ENCODE measurements around the gene TLR5.
"Not testable (repeated sequence)": the region's sequence is repeated elsewhere in the genome, so short reads cannot be mapped to it uniquely, and the experiment has no call there.

Gene TLR5

DNA sequence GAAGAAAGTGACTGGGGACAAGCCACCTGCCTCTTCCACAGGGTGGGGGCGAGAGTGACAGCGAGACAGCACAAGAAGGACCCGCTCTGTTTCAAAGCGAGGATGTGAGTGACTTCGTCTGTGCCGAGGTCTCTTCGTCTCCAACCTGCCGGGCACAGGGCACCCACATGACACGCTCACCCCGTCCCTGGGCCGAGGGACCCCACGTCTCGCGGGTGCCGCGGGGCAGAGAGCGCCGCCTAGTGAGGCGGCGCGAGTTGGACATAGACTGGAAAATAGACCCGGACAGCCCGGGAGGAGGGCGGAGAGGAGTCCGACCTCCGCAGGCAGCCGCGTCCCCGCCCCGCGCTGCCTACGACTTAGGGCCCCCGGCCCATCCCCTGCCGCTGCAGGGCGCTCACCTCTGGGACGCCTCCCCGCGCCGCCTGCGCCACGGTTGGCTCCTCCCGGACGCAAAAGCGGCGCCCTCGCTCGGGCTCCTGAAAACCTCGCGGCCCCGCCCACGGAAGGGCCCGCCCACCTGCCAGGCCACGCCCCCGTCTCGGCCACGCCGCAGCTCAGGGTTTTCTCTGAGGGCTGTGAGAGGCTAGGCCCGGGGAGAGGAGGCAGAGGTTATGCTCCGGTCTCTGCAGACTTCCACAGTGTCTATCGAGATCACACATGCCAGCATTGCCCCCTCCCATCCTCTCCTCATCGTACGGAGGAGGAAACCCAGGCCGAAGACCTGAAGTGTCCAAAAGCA is at the start of gene TLR5:
TLR5 (minus strand) TSS at position 454 of the 742 bp plus-strand sequence. CDS start 30,217 bp downstream, outside the sequence.
- DNase-seq, result peak; percentile 92

DNA sequence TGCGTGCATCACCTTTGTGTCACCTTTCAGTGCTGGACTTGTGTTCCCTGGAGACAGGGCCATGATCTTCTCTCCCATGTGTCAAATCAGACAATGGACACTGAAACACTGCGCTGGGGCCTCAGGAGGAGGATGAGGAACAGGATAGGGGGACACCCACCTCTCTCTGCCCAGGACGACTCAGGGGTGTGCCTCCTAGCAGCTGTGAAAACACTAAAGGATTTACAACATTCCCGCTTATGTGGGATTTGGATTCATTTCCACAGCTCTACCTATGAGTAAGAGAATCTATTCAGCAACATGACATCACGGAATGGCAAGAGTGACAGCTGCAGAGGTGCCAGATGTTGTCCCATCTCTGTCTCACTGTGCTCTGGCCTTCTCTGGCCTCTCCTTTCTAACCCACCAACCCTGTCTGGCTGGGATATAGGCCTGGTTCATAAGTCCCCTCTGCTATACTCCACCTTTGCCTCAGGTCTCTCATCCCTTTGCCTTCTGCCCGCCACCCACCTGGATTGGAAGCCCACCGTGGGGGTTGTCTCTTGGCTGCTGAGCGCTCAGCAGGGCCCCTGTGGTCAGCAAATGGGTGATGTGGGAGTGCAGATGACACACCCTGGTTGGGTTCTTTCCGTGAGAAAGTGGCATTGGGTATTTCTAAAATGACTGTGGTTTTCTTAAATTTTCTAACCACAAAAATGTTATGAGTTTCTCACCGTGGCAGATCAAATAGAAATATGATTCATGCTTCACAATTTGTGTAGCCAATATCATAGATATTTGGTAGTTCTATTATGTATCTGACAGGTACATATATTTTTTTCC is 47.1 kb upstream of the TLR5 start:
- peak; percentile 60 for DNase-seq

DNA sequence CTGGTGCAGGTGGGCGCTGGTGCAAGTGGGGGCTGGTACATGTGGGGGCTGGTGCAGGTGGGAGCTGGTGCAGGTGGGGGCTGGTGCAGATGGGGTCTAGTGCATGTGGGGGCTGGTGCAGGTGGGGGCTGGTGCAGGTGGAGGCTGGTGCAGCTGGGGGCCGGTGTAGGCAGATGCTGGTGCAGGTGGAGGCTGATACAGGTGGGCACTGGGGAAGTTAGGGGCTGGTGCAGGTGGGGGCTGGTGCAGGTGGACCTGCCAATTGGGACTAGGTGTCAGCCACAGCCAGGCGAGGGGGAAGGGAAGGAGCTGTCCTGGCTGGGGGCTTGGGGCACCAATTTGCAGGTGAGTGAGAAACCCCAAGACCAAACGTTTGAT is 46.5 kb upstream of the TLR5 start:
- no peak for DNase-seq

- DNase-seq, result no peak
Observed at GRCh38 chr1:223188618-223189356, 45.7 kb upstream of the TLR5 start.

DNA sequence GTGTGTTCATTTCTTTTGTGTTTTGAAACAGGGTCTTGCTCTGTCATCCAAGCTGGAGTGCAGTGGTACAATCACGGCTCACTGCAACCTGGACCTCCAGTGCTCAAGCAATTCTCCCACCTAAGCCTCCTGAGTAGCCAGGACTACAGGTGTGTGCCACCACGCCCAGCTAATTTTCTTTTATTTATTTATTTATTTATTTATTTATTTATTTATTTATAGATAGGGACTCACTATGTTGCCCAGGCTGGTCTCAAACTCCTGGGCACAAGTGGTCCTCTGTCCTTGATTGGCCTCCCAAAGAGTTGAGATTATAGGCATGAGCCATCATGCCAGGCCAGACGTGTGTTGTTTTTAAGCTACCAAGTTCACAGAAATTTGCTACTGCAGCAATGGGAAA is 43.8 kb upstream of the TLR5 start:
- no peak for DNase-seq

GRCh38 chr1:223183268-223183862 is 40.3 kb upstream of the TLR5 start:
- no peak for DNase-seq

DNA sequence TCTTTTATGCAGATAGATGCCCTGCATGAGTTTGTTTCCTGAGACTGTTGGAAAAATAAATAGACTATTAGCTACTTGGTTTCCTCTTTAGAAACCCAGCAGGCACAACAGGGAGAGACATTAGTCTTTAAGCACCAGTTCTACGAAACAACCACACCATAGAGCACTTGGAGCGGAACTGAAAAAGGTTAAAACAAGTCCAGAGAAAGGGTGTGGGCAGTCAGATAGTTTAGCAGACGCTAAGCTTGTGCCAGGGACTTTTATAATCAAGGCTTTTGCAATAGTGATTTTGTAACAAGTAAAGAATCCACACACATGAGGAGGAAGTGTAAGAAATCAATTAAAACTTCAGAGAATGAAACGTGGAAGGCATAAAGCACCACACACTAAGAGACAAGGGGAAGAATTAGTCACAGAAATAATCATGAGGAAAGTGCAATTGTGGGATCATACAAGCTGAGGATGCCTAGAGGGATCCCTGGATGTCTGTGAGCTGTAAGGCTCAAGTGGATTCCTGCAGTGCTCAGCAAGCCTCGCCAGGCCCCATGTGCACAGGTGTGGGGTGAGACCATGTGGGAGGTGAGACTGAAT is 37.8 kb upstream of the TLR5 start:
- DNase-seq, result no peak

DNA sequence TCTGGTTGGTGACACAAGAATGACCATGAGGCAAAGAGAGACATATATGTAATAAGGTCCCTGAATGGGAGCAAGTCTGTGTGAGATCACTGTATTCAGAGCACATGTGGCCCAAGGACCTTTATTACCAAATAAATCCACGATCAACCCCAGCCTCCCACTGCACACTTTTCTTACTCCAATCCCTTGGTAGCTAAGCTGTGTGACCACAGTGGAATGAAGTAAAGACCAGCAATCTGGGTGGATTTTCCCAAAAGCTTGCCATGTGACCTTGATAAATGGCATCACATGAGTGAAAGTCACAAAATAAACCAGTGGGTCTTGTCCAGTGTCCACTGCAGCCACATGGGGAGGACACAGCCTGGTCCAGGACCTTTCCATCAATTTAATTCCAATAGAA is 36.7 kb upstream of the TLR5 start:
- no peak for DNase-seq

GRCh38 chr1:223179280-223179679 is 36.2 kb upstream of the TLR5 start:
- DNase-seq, result no peak

- no peak for DNase-seq
Observed at GRCh38 chr1:223177681-223178080, 34.6 kb upstream of the TLR5 start.

- DNase-seq, result no peak
Observed at GRCh38 chr1:223176437-223176836, 33.4 kb upstream of the TLR5 start.

GRCh38 chr1:223175633-223176032 is 32.6 kb upstream of the TLR5 start:
- no peak for DNase-seq

DNA sequence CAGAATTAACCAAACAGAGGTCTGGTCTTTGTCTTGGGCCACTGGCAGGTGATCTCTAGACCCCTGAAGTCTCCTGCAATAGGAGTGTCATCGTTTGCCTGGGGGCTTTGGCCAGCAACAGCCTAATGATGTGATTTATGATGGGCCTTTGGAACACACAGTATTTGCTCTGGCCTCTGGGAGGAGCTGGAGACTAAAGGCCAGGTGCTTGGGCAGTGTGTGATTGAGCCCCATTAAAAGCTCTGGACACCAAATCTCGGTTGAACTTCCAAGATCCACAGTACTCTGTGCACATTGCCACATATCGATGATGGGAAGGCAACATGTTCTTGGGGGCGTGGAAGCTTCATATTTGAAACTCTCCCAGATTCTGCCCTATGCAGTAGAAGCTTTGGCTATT is 32.0 kb upstream of the TLR5 start:
- no peak for DNase-seq

GRCh38 chr1:223169458-223169857 is 26.4 kb upstream of the TLR5 start:
- not testable (repeated sequence) for DNase-seq

DNA sequence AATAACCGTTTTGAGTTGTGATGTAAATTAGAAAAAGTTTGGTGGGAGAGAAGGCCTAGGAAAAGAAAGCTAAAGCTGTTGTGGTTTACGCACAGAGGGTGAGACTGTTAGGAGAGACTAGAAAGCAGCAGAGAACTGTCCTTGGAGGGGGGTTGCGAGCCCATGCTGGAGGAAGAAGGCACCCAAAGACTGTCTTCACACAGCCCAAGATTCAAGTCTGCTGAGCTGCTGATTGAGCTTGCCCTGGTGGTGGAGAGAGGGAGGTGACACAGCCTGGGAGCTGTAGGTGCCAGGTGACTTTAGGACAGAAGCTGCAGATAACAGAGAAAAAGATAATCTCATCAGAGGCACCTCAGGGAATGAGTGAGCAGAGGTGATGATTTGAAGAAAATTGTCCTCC is 18.3 kb upstream of the TLR5 start:
- DNase-seq, result no peak

DNA sequence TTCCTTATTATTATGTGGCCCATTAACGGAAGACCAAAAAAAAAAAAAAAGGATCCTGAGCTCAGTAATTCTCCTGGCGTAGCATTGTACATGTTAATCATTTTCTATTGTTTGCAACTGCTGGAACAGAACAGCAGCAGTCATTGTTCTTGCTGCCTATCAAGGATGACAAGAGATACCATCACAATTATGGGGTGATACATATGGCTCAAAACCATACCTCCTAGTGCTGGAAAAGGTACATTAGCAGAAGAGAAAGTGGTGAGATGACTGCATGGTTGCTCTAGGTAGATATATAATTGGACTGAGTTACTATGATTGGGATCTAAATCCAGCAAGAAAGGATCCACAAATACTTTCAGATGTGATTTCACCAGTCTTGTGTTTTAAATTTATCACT is 13.3 kb upstream of the TLR5 start:
- no peak for DNase-seq

- no peak for DNase-seq
Observed at GRCh38 chr1:223155153-223155552, 12.1 kb upstream of the TLR5 start.

DNA sequence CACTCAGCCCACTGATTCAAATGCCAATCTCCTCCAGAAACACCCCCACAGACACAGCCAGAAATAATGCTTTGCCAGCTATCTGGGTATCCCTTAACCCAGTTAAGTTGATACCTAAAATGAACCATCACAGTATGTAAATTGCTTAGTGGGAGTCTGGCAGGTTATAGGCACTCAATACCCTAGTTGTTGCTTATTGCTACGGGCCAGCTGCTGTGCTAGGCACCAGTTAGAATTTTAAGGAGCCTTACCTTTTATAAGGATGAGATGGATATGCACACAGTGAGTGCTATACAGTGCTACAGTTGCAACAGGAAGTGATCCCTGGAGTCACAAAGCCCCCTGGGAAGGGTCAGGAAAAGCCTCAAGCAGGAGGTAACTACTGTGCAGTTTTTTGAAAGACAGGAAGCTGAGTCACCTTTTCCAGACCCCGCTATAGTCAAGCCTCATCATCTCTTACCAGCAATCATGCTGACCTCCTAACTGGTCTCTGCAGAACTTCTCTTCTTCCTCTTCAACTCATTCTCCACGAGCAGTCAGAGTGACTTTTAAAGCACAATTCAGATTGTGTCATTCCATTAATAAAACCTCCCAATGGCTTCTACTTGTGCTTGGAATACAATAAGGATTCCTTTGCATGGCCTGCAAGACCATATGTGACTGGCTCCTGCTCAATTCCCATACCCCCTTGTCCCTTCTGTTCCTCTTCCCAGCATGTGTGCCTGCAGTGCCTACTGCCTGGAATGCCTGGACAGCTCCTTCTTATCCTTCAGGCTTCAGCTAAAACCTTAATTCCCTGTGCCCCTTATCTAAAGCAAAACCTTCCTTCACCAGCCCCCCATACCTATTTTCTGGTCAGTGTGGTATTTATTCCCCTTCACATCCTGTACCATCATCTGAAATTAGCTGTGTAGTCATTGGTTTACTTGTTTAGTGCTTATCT is 10.4 kb upstream of the TLR5 start:
- no peak for DNase-seq

- no peak for DNase-seq
Observed at GRCh38 chr1:223152399-223152798, 9.4 kb upstream of the TLR5 start.

GRCh38 chr1:223150443-223150842 is 7.4 kb upstream of the TLR5 start:
- DNase-seq, result no peak

DNA sequence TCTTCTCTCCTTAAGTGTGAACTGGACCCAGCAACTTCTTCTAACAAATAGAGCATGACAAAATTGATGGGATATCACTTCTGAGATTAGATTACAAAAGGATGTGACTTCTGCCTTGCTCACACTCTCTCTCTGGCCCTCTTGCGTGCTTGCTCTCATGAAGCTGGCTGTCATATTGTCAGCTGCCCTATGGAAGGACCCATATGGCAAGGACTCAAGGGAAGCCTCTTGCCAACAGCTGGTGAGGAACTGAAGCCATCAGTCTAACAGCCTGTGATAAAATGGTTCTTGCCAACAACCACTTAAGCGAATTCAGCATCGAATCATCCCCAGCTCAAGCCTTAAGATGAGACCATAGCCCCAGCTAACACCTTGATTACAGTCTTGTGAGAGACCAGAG is 4.8 kb upstream of the TLR5 start:
- no peak for DNase-seq

GRCh38 chr1:223147409-223147808 is 4.4 kb upstream of the TLR5 start:
- DNase-seq, result no peak

All from CD4-positive, alpha-beta T cell treated with Interleukin-12 subunit alpha and Interleukin-12 subunit beta, for 1 hour (primary cell).